Caco-2 (cell line): ENCODE results near the gene MYO9A. TPM values are rescaled to one million over a fixed set of nuclear protein-coding genes. Genes with fewer than 3 reads are reported as not detected.

Experiments used
- BruUV-seq: library from RNA; stranded (reverse); fragments of 400-500 nt; replicated peaks from 2 replicates; lab custom pipeline; 2021; lab: Mats Ljungman, UMichigan
- CTCF ChIA-PET: fragments of 300-600 bp; sonication (Branson Sonifier 250); formaldehyde crosslinking; loops from one replicate; lab custom pipeline; 2022; ENCODE audit warnings: antibody characterized with exemption; lab: Charles Lee
- POLR2A ChIA-PET: fragments of 300-600 bp; sonication (Branson Sonifier 250); formaldehyde crosslinking; loops from one replicate; lab custom pipeline; 2022; ENCODE audit warnings: antibody characterized with exemption; lab: Charles Lee
- DNase-seq, 2 experiments: peaks; one replicate each; pipeline versions ENCODE4 v3.0.0 to v3.0.0-alpha.2; 2020 to 2022
- H3K27me3 ChIP-seq: replicated peaks from 2 replicates; pipeline ENCODE4 v1.6.0; 2011; ENCODE audit warnings: low read length; ENCODE audit not compliant: control insufficient read depth, insufficient read depth
- H3K36me3 ChIP-seq: 2 replicates; pipeline ENCODE4 v1.5.1; 2011; ENCODE audit warnings: low read length; ENCODE audit not compliant: control insufficient read depth, insufficient read depth
- H3K4me1 ChIP-seq: fragments of 250-450 bp; sonication (Bioruptor Pico); 2 replicates; pipeline ENCODE4 v1.5.1; 2020; ENCODE audit warnings: mild to moderate bottlenecking
- H3K4me3 ChIP-seq: 2 replicates; pipeline ENCODE4 v1.5.1; 2011; ENCODE audit warnings: low read depth, mild to moderate bottlenecking, control low read depth, low read length
- H3K9me3 ChIP-seq: fragments of 250-450 bp; sonication (Bioruptor Pico); 2 replicates; pipeline ENCODE4 v1.5.1; 2020; ENCODE audit warnings: mild to moderate bottlenecking, moderate library complexity
- H3K27ac Mint-ChIP-seq: one replicate; pipeline ENCODE4 v1.8.0; 2022; ENCODE audit warnings: mixed read lengths; ENCODE audit not compliant: unreplicated experiment
- H3K27me3 Mint-ChIP-seq: one replicate; pipeline ENCODE4 v1.8.0; 2022; ENCODE audit warnings: mixed read lengths; ENCODE audit not compliant: insufficient read depth, unreplicated experiment
- H3K36me3 Mint-ChIP-seq: one replicate; pipeline ENCODE4 v1.8.0; 2022; ENCODE audit warnings: mild to moderate bottlenecking, mixed read lengths; ENCODE audit not compliant: insufficient read depth, unreplicated experiment
- H3K4me1 Mint-ChIP-seq: one replicate; pipeline ENCODE4 v1.8.0; 2022; ENCODE audit warnings: low read depth, mixed read lengths; ENCODE audit not compliant: unreplicated experiment
- H3K4me3 Mint-ChIP-seq: one replicate; pipeline ENCODE4 v1.8.0; 2022; ENCODE audit warnings: mild to moderate bottlenecking, moderate library complexity, mixed read lengths; ENCODE audit not compliant: unreplicated experiment
- H3K9me3 Mint-ChIP-seq: one replicate; pipeline ENCODE4 v1.8.0; 2022; ENCODE audit warnings: mixed read lengths; ENCODE audit not compliant: unreplicated experiment
- CTCF ChIP-seq, 2 experiments: fragments of 200-600 bp in 1 of 2; IDR thresholded peaks; 1 replicate in 1 of 2; 2 replicates in 1 of 2; pipeline versions ENCODE4 v1.5.1 to v1.8.0; 2011 to 2022; ENCODE audit warnings: antibody characterized with exemption in 1 of 2, control low read depth in 1 of 2, inconsistent platforms in 1 of 2, low read depth in 1 of 2, low read length in 1 of 2, mild to moderate bottlenecking in 1 of 2, moderate library complexity in 1 of 2; ENCODE audit not compliant: insufficient read depth in 1 of 2, severe bottlenecking in 1 of 2, unreplicated experiment in 1 of 2
- intact Hi-C: fragments of 100-400 bp; cut with micrococcal nuclease; formaldehyde crosslinking; loops from one replicate; pipeline ENCODE4 v1.10.0; 2022; ENCODE audit not compliant: unreplicated experiment
- total RNA-seq: library from RNA; stranded (reverse); gene quantifications from 2 replicates; pipeline ENCODE4 v1.2.3, GENCODE V29; 2022

The MYO9A gene
- total RNA-seq, 1 experiment from 2014 or later: 71.9 TPM

GRCh38 chr15:71786673-71787072, 331.3 kb downstream of the MYO9A start:
- no peaks in the 10 kb centered on the region for H3K9me3 Mint-ChIP-seq
- POLR2A ChIA-PET: no interaction called here
- no peaks in the 10 kb centered on the region for H3K9me3 ChIP-seq
- H3K27me3 ChIP-seq: no peaks in the 10 kb centered on the region
- no peak overlapping the region for H3K4me3 ChIP-seq
- H3K27me3 Mint-ChIP-seq: no peaks in the 10 kb centered on the region
- DNase-seq: no peak
- peaks cover 24% of the 10 kb centered on the region for H3K4me1 ChIP-seq
- no TSS peak for BruUV-seq
- H3K4me1 Mint-ChIP-seq: peaks cover 22% of the 10 kb centered on the region
- H3K4me3 Mint-ChIP-seq: no peak overlapping the region
- H3K36me3 ChIP-seq: no peaks in the 10 kb centered on the region; the same call in 1 of the 2 replicates
- CTCF ChIA-PET: interaction anchor here (0.5 kb wide), 1 partner anchor 874 kb away, joined by 3 read pairs; no protein-coding TSS in a partner anchor
- no peak for TF ChIP-seq CTCF (IDR thresholded peaks at IDR 0.05; ENCODE audit: insufficient read depth in 1 of 2, low read depth in 1 of 2, low read length in 1 of 2, severe bottlenecking in 1 of 2, unreplicated experiment in 1 of 2)
- H3K27ac Mint-ChIP-seq: no peak overlapping the region
- intact Hi-C loops: no loop called here
- H3K36me3 Mint-ChIP-seq: no peaks in the 10 kb centered on the region

- H3K36me3 Mint-ChIP-seq: no peaks in the 10 kb centered on the region
- H3K27me3 Mint-ChIP-seq: no peaks in the 10 kb centered on the region
- no TSS peak for BruUV-seq
- intact Hi-C loops: no loop called here
- TF ChIP-seq CTCF (IDR thresholded peaks at IDR 0.05; ENCODE audit: insufficient read depth in 1 of 2, low read depth in 1 of 2, low read length in 1 of 2, severe bottlenecking in 1 of 2, unreplicated experiment in 1 of 2): no peak
- peaks cover 16% of the 10 kb centered on the region for H3K4me1 Mint-ChIP-seq
- H3K27me3 ChIP-seq: no peaks in the 10 kb centered on the region
- no peak overlapping the region for H3K4me3 ChIP-seq
- H3K4me3 Mint-ChIP-seq: no peak overlapping the region
- ChIA-PET CTCF (interaction anchor here (0.5 kb wide), 1 partner anchor 874 kb away, joined by 3 read pairs; no protein-coding TSS in a partner anchor), POLR2A (no interaction called here)
- H3K36me3 ChIP-seq: no peaks in the 10 kb centered on the region; the same call in 1 of the 2 replicates
- no peak overlapping the region for H3K27ac Mint-ChIP-seq
- H3K4me1 ChIP-seq: peaks cover 23% of the 10 kb centered on the region
- H3K9me3 Mint-ChIP-seq: no peaks in the 10 kb centered on the region
- no peaks in the 10 kb centered on the region for H3K9me3 ChIP-seq
- no peak for DNase-seq
Observed at GRCh38 chr15:71785996-71786395, 332.0 kb downstream of the MYO9A start.

- Histone ChIP-seq H3K4me1 (peaks cover 11% of the 10 kb centered on the region), H3K4me3 (no peak overlapping the region), H3K36me3 (no peaks in the 10 kb centered on the region), H3K9me3 (no peaks in the 10 kb centered on the region), H3K27me3 (no peaks in the 10 kb centered on the region)
- H3K4me3 Mint-ChIP-seq: no peak overlapping the region
- H3K9me3 Mint-ChIP-seq: no peaks in the 10 kb centered on the region
- intact Hi-C loops: loop anchor here (5.0 kb wide), 1 partner anchor 37 kb away; no protein-coding TSS in a partner anchor
- CTCF ChIA-PET: interaction anchor here (1.0 kb wide), 1 partner anchor 41 kb away, joined by 3 read pairs; no protein-coding TSS in a partner anchor
- POLR2A ChIA-PET: no interaction called here
- H3K4me1 Mint-ChIP-seq: peaks cover 3% of the 10 kb centered on the region
- no peaks in the 10 kb centered on the region for H3K27me3 Mint-ChIP-seq
- no peak overlapping the region for H3K27ac Mint-ChIP-seq
- DNase-seq: peak in 1 of 2 experiments; percentile 46
- TF ChIP-seq CTCF (IDR thresholded peaks at IDR 0.05; ENCODE audit: insufficient read depth in 1 of 2, low read depth in 1 of 2, low read length in 1 of 2, severe bottlenecking in 1 of 2, unreplicated experiment in 1 of 2): peak; percentile 40 to 56
- BruUV-seq: no TSS peak
- H3K36me3 Mint-ChIP-seq: no peaks in the 10 kb centered on the region
Observed at GRCh38 chr15:71784719-71785118, 333.2 kb downstream of the MYO9A start.
